GM23248 (cell line): Measurements from ENCODE around the gene ARHGEF3. TPM values are rescaled to one million over a fixed set of nuclear protein-coding genes. Genes with fewer than 3 reads are reported as not detected.
A peak's percentile ranks its signal among the peaks of the same experiment; 100 is the strongest.

Experiments
- DNase-seq: peaks from one replicate; pipeline ENCODE4 v3.0.0-alpha.2; 2015
- H2AFZ ChIP-seq: fragments of 200-600 bp; sonication (generic); 2 replicates; pipeline ENCODE4 v1.6.1; 2016; ENCODE audit warnings: antibody characterized with exemption
- H3F3A ChIP-seq: fragments of 200-600 bp; sonication (generic); 2 replicates; pipeline ENCODE4 v1.6.1; 2016; ENCODE audit warnings: mild to moderate bottlenecking, antibody characterized with exemption, mixed run types; ENCODE audit not compliant: insufficient read depth
- H3K27ac ChIP-seq: fragments of 200-600 bp; sonication (generic); 2 replicates; pipeline ENCODE4 v1.5.1; 2016; ENCODE audit warnings: mild to moderate bottlenecking
- H3K27me3 ChIP-seq: fragments of 200-600 bp; sonication (generic); replicated peaks from 2 replicates; pipeline ENCODE4 v1.6.1; 2016; ENCODE audit warnings: mild to moderate bottlenecking; ENCODE audit not compliant: insufficient read depth
- H3K36me3 ChIP-seq: fragments of 200-600 bp; sonication (generic); 2 replicates; pipeline ENCODE4 v1.6.1; 2016; ENCODE audit warnings: low read depth, mild to moderate bottlenecking
- H3K4me1 ChIP-seq: fragments of 200-600 bp; sonication (generic); 2 replicates; pipeline ENCODE4 v1.6.1; 2016; ENCODE audit warnings: mild to moderate bottlenecking; ENCODE audit not compliant: insufficient read depth
- H3K4me2 ChIP-seq: fragments of 200-600 bp; sonication (generic); one replicate; pipeline ENCODE4 v1.6.1; 2016; ENCODE audit warnings: mild to moderate bottlenecking; ENCODE audit not compliant: unreplicated experiment
- H3K4me3 ChIP-seq: fragments of 200-600 bp; sonication (generic); 2 replicates; pipeline ENCODE4 v1.5.1; 2016; ENCODE audit warnings: mild to moderate bottlenecking
- H3K79me2 ChIP-seq: fragments of 200-600 bp; sonication (generic); 2 replicates; pipeline ENCODE4 v1.6.1; 2016; ENCODE audit warnings: mild to moderate bottlenecking; ENCODE audit not compliant: insufficient read depth
- H3K9ac ChIP-seq: fragments of 200-600 bp; sonication (generic); 2 replicates; pipeline ENCODE4 v1.6.1; 2016; ENCODE audit warnings: mild to moderate bottlenecking
- H3K9me2 ChIP-seq: fragments of 200-600 bp; sonication (generic); 2 replicates; pipeline ENCODE4 v1.6.1; 2016; ENCODE audit warnings: mixed run types, mild to moderate bottlenecking, moderate library complexity; ENCODE audit not compliant: insufficient read depth
- H3K9me3 ChIP-seq: fragments of 200-600 bp; sonication (generic); one replicate; pipeline ENCODE4 v1.6.1; 2017; ENCODE audit warnings: low read depth
- H4K20me1 ChIP-seq: fragments of 200-600 bp; sonication (generic); 2 replicates; pipeline ENCODE4 v1.6.0; 2016; ENCODE audit not compliant: insufficient read depth
- EZH2 ChIP-seq: fragments of 200-600 bp; sonication (generic); IDR thresholded peaks from 2 replicates; pipeline ENCODE4 v1.6.1; 2018; ENCODE audit warnings: antibody characterized with exemption, mild to moderate bottlenecking; ENCODE audit not compliant: insufficient read depth, poor library complexity, severe bottlenecking
- EZH2phosphoT487 ChIP-seq: fragments of 200-600 bp; sonication (generic); IDR thresholded peaks from 2 replicates; pipeline ENCODE4 v1.6.1; 2018; ENCODE audit warnings: antibody characterized with exemption, moderate library complexity, mild to moderate bottlenecking, low read depth; ENCODE audit not compliant: insufficient read depth
- whole genome bisulfite sequencing, 2 experiments: methylation state at CpG; one replicate each; pipeline ENCODE4 v1.1.6; 2015 to 2017; ENCODE audit warnings: low lambda C conversion rate in 2 of 2, low coverage in 1 of 2; ENCODE audit errors: missing lambda C conversion rate in 2 of 2; 5-methylcytosine and 5-hydroxymethylcytosine counted together
- in situ Hi-C: fragments of 300-500 bp; cut with MboI; formaldehyde crosslinking; loops from 2 replicates; pipeline ENCODE4 v1.15.0; 2020
- polyA plus RNA-seq: library from polyadenylated mRNA; unstranded; fragments of >200 nt; fragmentation: Nextera tagmentation; extraction: Ambion mirVana; gene quantifications from 2 replicates; pipeline ENCODE4 v1.2.1, GENCODE V29; 2016
- total RNA-seq: library from RNA; depleted of rRNA; stranded (reverse); fragments of >200 nt; shearing (Covaris generic); gene quantifications from 2 replicates; pipeline ENCODE4 v1.2.3, GENCODE V29; 2014

ARHGEF3 gene
- total and polyA plus RNA-seq, 2 experiments from 2014 or later = 1.1 to 3.0 TPM

DNA sequence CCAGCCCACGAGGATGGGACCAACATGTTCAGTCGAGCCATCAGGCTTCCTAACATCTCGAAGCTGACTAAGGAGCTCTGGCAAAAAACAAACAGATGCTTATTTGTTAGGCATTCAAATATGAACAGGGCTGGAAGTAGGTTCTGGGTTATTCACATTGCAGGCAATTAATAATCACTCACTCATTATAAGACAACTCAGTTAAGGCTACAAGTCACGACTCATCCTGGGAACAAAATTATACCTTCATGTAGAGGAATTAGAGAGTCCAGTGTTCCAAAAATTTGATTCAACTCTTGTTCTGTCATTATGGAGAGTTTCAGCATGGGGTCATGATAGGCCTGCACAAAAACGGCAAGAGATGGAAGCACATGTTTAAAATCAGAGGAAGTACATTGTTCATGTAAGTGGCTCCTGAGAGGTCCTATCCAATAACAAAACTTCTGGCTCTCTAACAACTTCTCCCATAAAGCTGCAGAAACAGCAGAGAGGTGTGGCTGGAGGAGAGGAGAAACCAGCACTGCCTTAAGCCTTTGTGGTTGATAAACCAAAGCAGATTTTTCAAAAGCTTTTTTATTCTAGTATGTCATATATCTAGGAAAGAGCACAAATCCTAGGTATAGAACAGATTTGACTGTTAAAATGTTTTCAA is 50.6 kb downstream of the ARHGEF3 start:
- Histone ChIP-seq H3K27ac (no peak overlapping the region), H4K20me1 (no peaks in the 10 kb centered on the region), H3K9me3 (no peaks in the 10 kb centered on the region), H3K9ac (no peak overlapping the region), H3K4me2 (no peak overlapping the region), H3K4me1 (peaks cover 9% of the 10 kb centered on the region), H3K4me3 (no peak overlapping the region), H3K27me3 (no peaks in the 10 kb centered on the region), H3K9me2 (no peaks in the 10 kb centered on the region), H3F3A (peaks cover 15% of the 10 kb centered on the region; the same call in 1 of the 2 replicates), H3K79me2 (no peaks in the 10 kb centered on the region), H2AFZ (no peak overlapping the region), H3K36me3 (no peaks in the 10 kb centered on the region)
- in situ Hi-C loops = no loop called here
- no peak for TF ChIP-seq EZH2phosphoT487
- TF ChIP-seq EZH2 = no peak
- WGBS, 2 experiments = 78 to 80% methylated on average over 5 of the region's 5 CpGs
- peak; percentile 16 for DNase-seq

DNA sequence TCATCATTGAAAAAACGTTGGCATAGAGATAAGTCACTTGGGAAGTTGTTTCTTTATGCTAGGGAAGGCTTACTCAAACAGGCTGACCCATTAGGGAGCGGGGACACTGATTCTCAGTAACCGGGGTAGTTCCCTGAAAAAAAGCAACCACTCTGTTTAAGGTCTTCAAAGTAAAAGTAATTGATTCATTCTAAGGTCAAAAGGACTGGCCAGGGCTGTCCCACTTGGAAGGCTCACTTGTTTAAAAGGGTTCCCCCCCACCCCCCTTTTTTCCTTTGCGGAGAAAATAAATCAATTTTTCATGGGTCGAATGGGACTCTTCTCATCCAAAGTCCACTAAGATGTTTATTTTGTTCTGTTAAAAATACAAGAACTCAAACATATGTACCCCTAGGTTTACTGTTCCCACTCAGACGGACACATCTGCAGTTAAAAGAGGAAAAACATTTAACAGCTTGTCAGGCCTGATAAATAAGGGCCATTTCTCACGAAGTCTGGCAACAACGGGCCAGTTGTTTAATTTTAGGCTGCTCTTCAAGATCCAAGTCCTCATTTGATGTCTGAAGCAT is 53.0 kb downstream of the ARHGEF3 start:
- Histone ChIP-seq H3K4me2 (no peak overlapping the region), H3K9me3 (no peaks in the 10 kb centered on the region), H3K27me3 (no peaks in the 10 kb centered on the region), H3K4me1 (0 out of 2 replicates have a peak, but pooled peaks cover 4% of the 10 kb centered on the region), H3K4me3 (no peak overlapping the region), H3K27ac (no peak overlapping the region), H3F3A (peaks cover 6% of the 10 kb centered on the region; the same call in 1 of the 2 replicates), H4K20me1 (no peaks in the 10 kb centered on the region), H2AFZ (no peak overlapping the region), H3K9me2 (no peaks in the 10 kb centered on the region), H3K36me3 (no peaks in the 10 kb centered on the region), H3K79me2 (no peaks in the 10 kb centered on the region), H3K9ac (no peak overlapping the region)
- in situ Hi-C loops = no loop called here
- WGBS, 2 experiments = 39 to 41% methylated on average over 8 of the region's 8 CpGs
- no peak for DNase-seq
- TF ChIP-seq EZH2 = no peak
- TF ChIP-seq EZH2phosphoT487 = no peak

DNA sequence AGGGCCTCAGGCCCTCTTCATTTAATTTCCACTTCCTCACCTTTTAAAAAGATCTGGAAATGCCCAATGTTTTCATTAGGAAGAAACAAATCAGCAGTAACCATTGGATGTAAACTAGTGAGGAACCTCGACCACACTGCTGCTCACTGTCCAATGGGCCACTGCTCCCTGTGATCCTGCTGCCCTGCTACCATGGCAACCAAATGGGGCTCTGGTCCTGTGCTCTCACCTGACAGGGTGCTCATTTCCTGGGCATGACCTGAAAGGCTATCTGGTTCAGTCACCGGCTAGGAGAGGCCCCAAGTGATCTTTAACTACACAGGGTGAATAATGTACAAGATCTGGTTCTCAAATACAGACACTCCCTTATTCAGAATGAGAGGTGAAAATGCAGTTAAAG is 54.6 kb downstream of the ARHGEF3 start:
- no peak overlapping the region for H3K4me3 ChIP-seq
- no peaks in the 10 kb centered on the region for H3K4me1 ChIP-seq
- in situ Hi-C loops = no loop called here
- no peak overlapping the region for H3K9ac ChIP-seq
- no peak overlapping the region for H3K27ac ChIP-seq
- H3K79me2 ChIP-seq = no peaks in the 10 kb centered on the region
- H3K36me3 ChIP-seq = no peaks in the 10 kb centered on the region
- no peak for DNase-seq
- no peak overlapping the region for H2AFZ ChIP-seq
- H3F3A ChIP-seq = no peaks in the 10 kb centered on the region
- H3K27me3 ChIP-seq = no peaks in the 10 kb centered on the region
- H3K9me2 ChIP-seq = no peaks in the 10 kb centered on the region
- no peaks in the 10 kb centered on the region for H4K20me1 ChIP-seq
- 83 to 92% methylated on average over 2 of the region's 2 CpGs for WGBS, 2 experiments
- H3K4me2 ChIP-seq = no peak overlapping the region
- TF ChIP-seq EZH2 (no peak), EZH2phosphoT487 (no peak)
- H3K9me3 ChIP-seq = no peaks in the 10 kb centered on the region

DNA sequence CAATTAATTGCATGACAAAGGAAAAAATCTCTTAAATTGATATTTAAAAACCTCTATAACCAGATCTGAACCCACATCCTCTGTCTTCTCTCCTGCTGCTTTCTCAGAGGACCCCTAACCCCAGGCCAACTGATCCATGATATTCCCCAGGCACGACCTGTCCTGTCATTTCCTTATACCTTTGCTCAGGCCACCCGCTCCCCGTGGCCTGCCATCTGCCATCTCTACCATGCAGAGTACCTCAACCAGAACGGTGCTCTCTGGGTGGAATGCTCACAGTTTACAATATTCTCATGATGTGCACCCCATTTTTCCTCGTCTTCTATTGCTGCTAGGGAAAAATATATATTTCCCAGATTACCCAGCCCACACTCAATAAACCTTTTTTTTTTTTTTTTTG is 57.7 kb downstream of the ARHGEF3 start:
- H3F3A ChIP-seq = no peaks in the 10 kb centered on the region
- no peaks in the 10 kb centered on the region for H3K36me3 ChIP-seq
- TF ChIP-seq EZH2 = no peak
- TF ChIP-seq EZH2phosphoT487 = no peak
- in situ Hi-C loops = no loop called here
- no peak for DNase-seq
- no peaks in the 10 kb centered on the region for H3K9me3 ChIP-seq
- WGBS, 2 experiments = 78 to 90% methylated on average over 5 of the region's 5 CpGs
- H3K4me2 ChIP-seq = no peak overlapping the region
- H3K9me2 ChIP-seq = no peaks in the 10 kb centered on the region
- H3K27ac ChIP-seq = no peak overlapping the region
- no peak overlapping the region for H3K4me3 ChIP-seq
- no peaks in the 10 kb centered on the region for H3K79me2 ChIP-seq
- H3K9ac ChIP-seq = no peak overlapping the region
- H4K20me1 ChIP-seq = no peaks in the 10 kb centered on the region
- no peak overlapping the region for H2AFZ ChIP-seq
- H3K27me3 ChIP-seq = no peaks in the 10 kb centered on the region
- H3K4me1 ChIP-seq = no peaks in the 10 kb centered on the region
